Uterus (tissue), 2 donors: Measurements from ENCODE around the gene EFHC1.

Experiments
- CTCF ChIP-seq, 4 experiments: fragments of 200-600 bp in 2 of 4; fragments of 450-650 bp in 2 of 4; sonication (generic) in 2 of 4; IDR thresholded peaks; one replicate each; pipeline ENCODE4 v1.5.1; 2016 to 2019; ENCODE audit warnings: antibody characterized with exemption in 4 of 4, mild to moderate bottlenecking in 2 of 4, moderate library complexity in 1 of 4
- POLR2A ChIP-seq, 2 donors: fragments of 450-650 bp; IDR thresholded peaks; one replicate each; pipeline ENCODE4 v1.6.1; 2016; ENCODE audit warnings: antibody characterized with exemption in 2 of 2, mild to moderate bottlenecking in 1 of 2, moderate library complexity in 1 of 2

GRCh38 chr6:52420668-52421358 lies 671 bp downstream of the EFHC1 start:
- TF ChIP-seq CTCF (IDR thresholded peaks at IDR 0.05) = no peak
- no peak for TF ChIP-seq POLR2A (IDR thresholded peaks at IDR 0.05)
